ENCODE measurements around the gene PPFIBP1. TPM values are rescaled to one million over a fixed set of nuclear protein-coding genes. Genes with fewer than 3 reads are reported as not detected.

PPFIBP1 gene
- total and polyA plus RNA-seq, 2 of the 13 experiments (the other 11 are each of a cell fraction or from before 2014, with no cell fraction given), result 16.2 to 21.8 TPM

- no peak for TF ChIP-seq ZNF567 (CRISPR knock-in tag; IDR thresholded peaks at IDR 0.05; ENCODE audit: borderline replicate concordance)
- TF ChIP-seq CREB3 (CRISPR knock-in tag; IDR thresholded peaks at IDR 0.05), result no peak
- TF ChIP-seq NAIF1 (CRISPR knock-in tag; IDR thresholded peaks at IDR 0.05; ENCODE audit: borderline replicate concordance), result no peak
- no peak for TF ChIP-seq PLSCR1 (CRISPR knock-in tag; IDR thresholded peaks at IDR 0.05; ENCODE audit: borderline replicate concordance)
- no peak for TF ChIP-seq ZNF12 (CRISPR knock-in tag; IDR thresholded peaks at IDR 0.05)
- TF ChIP-seq ZNF10 (CRISPR knock-in tag; IDR thresholded peaks at IDR 0.05; ENCODE audit: borderline replicate concordance, low read depth), result no peak
- no peak for TF ChIP-seq MXD1 (CRISPR knock-in tag; IDR thresholded peaks at IDR 0.05)
Measured at GRCh38 chr12:27723212-27723611, 199.2 kb downstream of the PPFIBP1 start (continued).

- H3K79me2 ChIP-seq (ENCODE audit: insufficient read depth, low read length), result peaks cover 2% of the 10 kb centered on the region
- no peaks in the 10 kb centered on the region for H3K4me1 ChIP-seq (ENCODE audit: insufficient read depth, low read length)
- no peak for FAIRE-seq
- H3K36me3 ChIP-seq (replicated peaks in 1 of 2; ENCODE audit: control insufficient read depth in 1 of 2, insufficient read depth in 2 of 2, low read length in 2 of 2), result peaks cover 11 to 45% of the 10 kb centered on the region in 2 experiments
- peaks cover 7% of the 10 kb centered on the region; the same call in 1 of the 2 replicates for H4K20me1 ChIP-seq (ENCODE audit: insufficient read depth, low read length)
- H3K9ac ChIP-seq (ENCODE audit: insufficient read depth, low read depth, low read length), result no peak overlapping the region
- CTCF ChIA-PET (ENCODE audit: low intra/inter-chr PET ratio, low total read pairs), result no interaction called here
- no peaks in the 10 kb centered on the region for H3K27me3 ChIP-seq (ENCODE audit: control insufficient read depth in 1 of 2, insufficient read depth in 2 of 2, low read length in 2 of 2)
- no TSS peak for BruUV-seq (replicated peaks)
- no peak overlapping the region for H3K27ac ChIP-seq (ENCODE audit: extremely low read length, insufficient read depth, low read length)
- intact Hi-C loops (cut with micrococcal nuclease; ENCODE audit: unreplicated experiment), result loop anchor here (5.0 to 10.0 kb wide), 2 partner anchors 112 to 1265 kb away; no protein-coding TSS in a partner anchor
- H2AFZ ChIP-seq (ENCODE audit: low read length), result no peak overlapping the region
- in situ Hi-C loops (cut with HindIII; ENCODE audit: extremely low pct_ligation_motif_present, low pct_unique_long_range_greater_than_20kb), result loop anchor here (10.0 to 25.0 kb wide), 2 partner anchors 215 to 432 kb away; no protein-coding TSS in a partner anchor
- 95% methylated on average over 4 of the region's 4 CpGs for WGBS (ENCODE audit: low lambda C conversion rate)
- no peak overlapping the region for H3K4me3 ChIP-seq (replicated peaks in 1 of 3; ENCODE audit: insufficient read depth in 1 of 3, low read depth in 2 of 3, low read length in 3 of 3)
- H3K9me3 ChIP-seq (ENCODE audit: low read length), result no peaks in the 10 kb centered on the region
- POLR2A ChIA-PET, result no interaction called here
- no peak for ATAC-seq
- H3K4me2 ChIP-seq (ENCODE audit: low read depth, low read length), result no peak overlapping the region
- DNase-seq (ENCODE audit: low spot score), result no peak
- TF ChIP-seq ZNF251 (CRISPR knock-in tag; IDR thresholded peaks at IDR 0.05) (no peak), E2F2 (CRISPR knock-in tag; IDR thresholded peaks at IDR 0.05; ENCODE audit: borderline replicate concordance) (no peak), MAFK (conservative IDR thresholded peaks at IDR 0.05 in 1 of 2, IDR thresholded peaks at IDR 0.05 in 1 of 2; ENCODE audit: low read length in 2 of 2) (peak; percentile 76 to 81; a peak in 3 of 4 replicates), SIN3B (IDR thresholded peaks at IDR 0.05; ENCODE audit: low read length) (no peak), RORA (CRISPR knock-in tag; IDR thresholded peaks at IDR 0.05) (no peak), ZBTB25 (CRISPR knock-in tag; IDR thresholded peaks at IDR 0.05) (no peak), ZNF710 (CRISPR knock-in tag; IDR thresholded peaks at IDR 0.05; ENCODE audit: borderline replicate concordance) (no peak), ZNF773 (CRISPR knock-in tag; IDR thresholded peaks at IDR 0.05; ENCODE audit: borderline replicate concordance) (no peak), ISL2 (CRISPR knock-in tag; IDR thresholded peaks at IDR 0.05) (no peak), FOXM1 (CRISPR knock-in tag; IDR thresholded peaks at IDR 0.05) (no peak)
Measured at GRCh38 chr12:27730097-27730588, 206.1 kb downstream of the PPFIBP1 start.
